ENCODE data around the gene CDH13.

DNA sequence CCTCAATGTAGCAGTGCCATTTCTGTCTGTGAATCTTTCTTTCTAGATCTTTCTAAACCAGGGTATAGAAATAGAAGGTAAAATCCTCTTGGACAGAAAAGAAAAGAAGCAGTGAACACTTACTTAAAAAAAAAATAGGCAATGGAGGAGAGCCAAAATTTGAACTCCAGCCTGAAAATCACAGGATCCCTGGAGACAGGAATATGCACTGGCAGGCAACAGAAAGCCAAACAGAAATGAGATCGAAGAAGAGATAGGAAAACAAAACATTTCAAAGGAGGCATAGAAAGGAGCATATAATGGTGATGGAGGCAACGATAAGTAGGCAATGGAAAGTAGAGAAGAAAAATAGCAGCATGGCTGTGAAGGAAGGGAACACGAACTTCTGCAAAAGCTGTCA is 927.3 kb downstream of the CDH13 start:
- TF ChIP-seq, protein P1, sequence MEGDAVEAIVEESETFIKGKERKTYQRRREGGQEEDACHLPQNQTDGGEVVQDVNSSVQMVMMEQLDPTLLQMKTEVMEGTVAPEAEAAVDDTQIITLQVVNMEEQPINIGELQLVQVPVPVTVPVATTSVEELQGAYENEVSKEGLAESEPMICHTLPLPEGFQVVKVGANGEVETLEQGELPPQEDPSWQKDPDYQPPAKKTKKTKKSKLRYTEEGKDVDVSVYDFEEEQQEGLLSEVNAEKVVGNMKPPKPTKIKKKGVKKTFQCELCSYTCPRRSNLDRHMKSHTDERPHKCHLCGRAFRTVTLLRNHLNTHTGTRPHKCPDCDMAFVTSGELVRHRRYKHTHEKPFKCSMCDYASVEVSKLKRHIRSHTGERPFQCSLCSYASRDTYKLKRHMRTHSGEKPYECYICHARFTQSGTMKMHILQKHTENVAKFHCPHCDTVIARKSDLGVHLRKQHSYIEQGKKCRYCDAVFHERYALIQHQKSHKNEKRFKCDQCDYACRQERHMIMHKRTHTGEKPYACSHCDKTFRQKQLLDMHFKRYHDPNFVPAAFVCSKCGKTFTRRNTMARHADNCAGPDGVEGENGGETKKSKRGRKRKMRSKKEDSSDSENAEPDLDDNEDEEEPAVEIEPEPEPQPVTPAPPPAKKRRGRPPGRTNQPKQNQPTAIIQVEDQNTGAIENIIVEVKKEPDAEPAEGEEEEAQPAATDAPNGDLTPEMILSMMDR (conservative IDR thresholded peaks at IDR 0.05; ENCODE audit: low read length): no peak
- TF ChIP-seq EZH2phosphoT487 (IDR thresholded peaks at IDR 0.05; ENCODE audit: borderline replicate concordance, low read depth, low read length): no peak

Data from OCI-LY7 (cell line).